ENCODE results near the gene PTPRE.

PTPRE gene

GRCh38 chr10:127907411-127908105 lies 655 bp downstream of the PTPRE start:
- no peak for DNase-seq (ENCODE audit: low read depth in 2 of 2)

- DNase-seq (ENCODE audit: low read depth in 2 of 2), result no peak
Measured at GRCh38 chr10:127908106-127908958, 1.4 kb downstream of the PTPRE start.

- DNase-seq (ENCODE audit: low read depth in 2 of 2), result no peak
Measured at GRCh38 chr10:127908959-127909267, 2.0 kb downstream of the PTPRE start.

- no peak for DNase-seq (ENCODE audit: low read depth in 2 of 2)
Measured at GRCh38 chr10:127909716-127910463, 3.0 kb downstream of the PTPRE start.

DNA sequence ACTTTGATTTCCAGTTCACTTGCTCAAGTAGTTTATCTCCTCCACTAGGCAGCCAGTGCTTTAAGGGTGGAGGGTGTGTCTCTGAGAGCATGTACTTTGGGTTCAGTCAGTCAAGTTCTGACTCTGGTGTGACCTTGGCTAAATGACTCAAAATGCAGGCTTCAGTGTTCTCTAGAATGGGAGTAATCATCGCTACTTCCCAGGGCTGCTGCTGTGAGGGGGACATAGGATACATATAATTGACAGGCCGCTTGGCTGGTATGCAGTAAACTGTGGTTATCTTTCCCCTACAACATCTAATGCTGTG lies 3.5 kb downstream of the PTPRE start:
- DNase-seq (ENCODE audit: low read depth in 2 of 2), result no peak

GRCh38 chr10:127911218-127911866 lies 4.4 kb downstream of the PTPRE start:
- no peak for DNase-seq (ENCODE audit: low read depth in 2 of 2)

DNA sequence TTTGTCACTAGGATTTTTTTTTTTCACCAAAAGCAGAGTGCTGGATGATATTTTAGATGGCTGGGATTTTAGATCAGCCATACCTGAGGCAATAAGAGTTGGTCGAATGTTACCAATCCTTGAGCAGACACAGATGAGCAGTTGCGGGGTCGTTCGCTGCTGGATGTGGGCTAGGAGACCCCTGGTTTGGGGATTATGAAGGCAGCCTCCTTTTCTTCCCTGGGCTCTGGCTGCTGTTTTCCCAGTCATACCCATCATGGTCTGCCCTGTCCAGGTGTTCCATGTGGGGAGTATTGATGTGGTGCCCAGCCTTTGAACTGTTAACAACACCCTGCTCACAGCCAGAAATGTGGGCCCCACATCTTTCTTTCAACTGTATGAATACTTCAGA lies 5.0 kb downstream of the PTPRE start:
- no peak for DNase-seq (ENCODE audit: low read depth in 2 of 2)

DNA sequence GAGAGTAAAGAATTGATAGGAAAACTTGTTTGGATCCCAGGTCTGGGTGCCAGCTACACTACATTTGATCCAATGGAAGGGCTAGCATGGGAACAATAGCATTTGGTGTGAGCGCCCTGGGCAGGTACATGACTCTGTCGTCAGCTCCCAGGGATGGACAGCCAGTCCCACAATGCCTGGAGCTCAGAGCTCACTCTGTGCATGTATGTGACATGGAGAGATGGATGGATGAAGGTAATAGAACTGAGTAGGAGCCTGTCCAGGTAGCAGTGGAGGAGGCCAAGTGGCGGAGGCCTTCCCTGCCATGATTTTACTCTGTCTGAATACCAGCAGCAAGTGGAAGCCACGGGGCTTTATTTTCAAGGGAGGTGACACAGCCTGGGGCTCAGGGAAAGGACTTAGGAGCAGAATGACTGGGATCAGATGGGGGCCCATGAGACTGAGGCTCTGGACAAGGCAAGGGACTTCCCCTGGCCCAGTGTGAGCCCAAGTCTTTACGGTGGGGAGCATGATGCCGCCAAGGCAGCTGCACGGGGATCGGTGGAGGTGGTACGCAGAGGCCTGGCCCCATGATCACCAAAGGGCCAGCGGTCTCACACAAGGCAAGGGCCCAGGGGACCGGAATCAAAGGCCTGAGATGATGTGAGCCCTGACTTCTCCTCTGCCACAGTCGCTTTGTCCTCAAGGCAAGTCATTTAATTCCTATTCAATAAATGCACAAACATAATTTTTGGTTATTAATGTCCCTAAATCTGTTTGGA lies 5.9 kb downstream of the PTPRE start:
- DNase-seq (ENCODE audit: low read depth in 2 of 2), result no peak

DNA sequence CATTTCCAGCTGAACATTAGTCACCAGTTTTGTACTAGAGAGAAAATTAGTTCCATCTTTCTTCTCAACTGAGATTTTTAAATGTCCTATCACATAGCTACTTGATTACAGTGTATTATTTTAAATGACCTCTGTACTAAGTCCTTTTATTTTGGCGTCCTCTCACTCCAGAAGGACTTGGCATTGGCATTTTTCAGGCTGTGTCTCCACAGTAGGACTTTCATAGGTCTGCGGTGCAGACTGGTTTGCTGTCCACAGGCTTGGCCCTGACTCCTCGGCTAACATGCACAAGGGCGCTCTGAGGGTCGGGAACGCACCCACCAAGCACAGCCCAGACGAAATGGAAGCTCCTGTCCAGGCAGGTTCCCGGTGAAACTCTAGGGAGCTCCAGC lies 6.5 kb downstream of the PTPRE start:
- DNase-seq (ENCODE audit: low read depth in 2 of 2), result no peak

DNA sequence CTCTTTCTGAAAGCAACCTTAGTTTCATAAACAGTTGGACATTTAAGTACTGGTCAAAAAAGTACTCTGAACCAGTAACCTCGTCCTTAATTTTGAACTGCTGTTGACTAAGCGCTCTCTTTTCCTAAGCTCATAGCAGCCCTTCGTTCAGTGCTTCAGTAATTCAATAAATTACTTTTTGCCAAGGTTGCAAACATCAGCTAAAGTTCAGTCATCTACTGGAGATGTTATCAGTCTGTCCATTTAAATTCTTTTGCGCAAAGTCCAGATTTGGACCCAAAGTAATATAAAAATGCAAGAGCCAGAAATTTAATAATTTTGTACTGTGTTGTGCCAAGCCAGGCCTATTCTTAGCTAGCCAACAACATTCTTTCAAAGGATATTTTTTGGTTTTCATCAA lies 8.4 kb downstream of the PTPRE start:
- no peak for DNase-seq (ENCODE audit: low read depth in 2 of 2)

DNA sequence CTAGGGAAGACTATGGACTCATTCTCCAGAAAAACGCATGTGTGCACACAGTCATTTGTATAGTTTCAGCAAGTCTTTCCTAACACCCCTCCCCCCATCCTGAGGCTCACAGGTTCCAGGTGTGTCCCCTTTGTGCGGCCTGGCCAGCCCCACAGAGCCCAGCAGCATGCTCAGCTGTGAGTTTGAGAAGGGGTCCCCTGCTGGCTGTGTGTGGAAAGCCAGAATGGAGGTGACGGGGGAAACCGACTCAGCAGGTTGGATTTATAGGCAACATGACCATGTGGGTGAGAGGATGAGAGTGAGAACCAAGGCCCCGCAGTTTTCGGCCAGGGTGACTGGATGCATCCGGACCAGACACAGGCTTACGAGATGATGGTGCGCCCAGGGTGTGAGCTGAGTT lies 9.9 kb downstream of the PTPRE start:
- no peak for DNase-seq (ENCODE audit: low read depth in 2 of 2)

- DNase-seq (ENCODE audit: low read depth in 2 of 2), result no peak
Measured at GRCh38 chr10:127918572-127918971, 11.7 kb downstream of the PTPRE start.

DNA sequence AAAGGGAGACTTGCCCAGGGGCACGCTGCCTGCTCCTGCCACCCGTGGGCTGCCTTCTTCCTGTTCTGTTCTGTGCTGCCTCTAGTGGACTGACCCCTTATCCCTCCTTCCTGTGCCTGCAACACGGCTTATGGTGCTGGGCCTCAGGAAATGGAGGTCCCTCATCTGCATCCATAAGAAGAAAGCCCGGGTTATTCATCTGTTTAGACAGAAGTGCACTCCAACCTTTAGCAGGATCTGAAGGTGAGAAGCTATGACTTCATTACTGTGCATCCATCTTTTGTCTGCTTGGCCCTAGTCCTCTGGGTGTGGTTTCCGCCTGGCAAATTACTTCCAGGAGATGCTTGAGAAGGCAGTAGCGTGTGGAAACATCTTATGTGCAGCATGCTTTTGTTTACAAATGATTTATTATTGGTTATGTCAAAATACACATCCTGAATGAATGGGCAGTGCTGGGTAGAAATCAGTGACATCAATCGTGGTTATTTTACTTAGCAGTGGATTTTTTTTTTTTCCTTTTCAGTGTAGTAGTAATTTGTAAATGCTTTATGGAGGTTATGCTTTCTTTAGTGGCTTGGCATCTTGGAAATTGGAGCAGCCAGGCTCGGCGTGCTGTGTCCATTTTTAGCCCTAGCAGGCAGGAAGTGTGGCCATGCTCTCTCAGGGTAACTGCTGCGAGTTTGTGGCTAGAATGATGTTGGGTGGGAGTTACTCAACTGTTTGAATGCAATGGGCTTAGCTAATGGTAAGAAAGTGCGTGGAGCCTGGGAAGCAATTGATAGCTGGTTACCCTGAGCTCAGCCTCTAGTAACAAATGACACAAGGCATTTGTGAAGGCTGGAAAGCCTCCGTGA lies 12.7 kb downstream of the PTPRE start:
- no peak for DNase-seq (ENCODE audit: low read depth in 2 of 2)

GRCh38 chr10:127920306-127921074 lies 13.6 kb downstream of the PTPRE start:
- DNase-seq (ENCODE audit: low read depth in 2 of 2), result no peak

GRCh38 chr10:127921075-127921752 lies 14.3 kb downstream of the PTPRE start:
- no peak for DNase-seq (ENCODE audit: low read depth in 2 of 2)

- no peak for DNase-seq (ENCODE audit: low read depth in 2 of 2)
Measured at GRCh38 chr10:127921753-127922145, 14.8 kb downstream of the PTPRE start.

DNA sequence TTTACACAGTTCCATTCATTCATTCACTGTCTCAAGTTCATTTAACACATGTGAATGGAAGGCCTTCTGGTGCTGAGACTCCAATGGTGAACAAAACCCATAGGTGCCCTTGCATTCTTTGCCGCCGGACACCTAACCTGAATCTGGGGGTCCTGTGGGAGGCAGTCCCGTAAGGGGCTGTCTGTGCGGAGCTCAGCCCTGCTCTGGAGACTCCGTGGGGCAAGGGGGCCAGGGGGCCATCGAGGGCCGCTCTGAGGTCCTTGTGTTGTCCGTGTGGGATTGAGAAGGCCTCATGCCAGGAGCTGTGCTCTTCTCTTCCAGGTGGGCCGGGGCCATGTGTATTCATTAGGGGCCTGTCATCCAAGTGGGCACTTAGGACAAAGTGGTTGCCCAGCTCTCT lies 15.3 kb downstream of the PTPRE start:
- no peak for DNase-seq (ENCODE audit: low read depth in 2 of 2)

DNA sequence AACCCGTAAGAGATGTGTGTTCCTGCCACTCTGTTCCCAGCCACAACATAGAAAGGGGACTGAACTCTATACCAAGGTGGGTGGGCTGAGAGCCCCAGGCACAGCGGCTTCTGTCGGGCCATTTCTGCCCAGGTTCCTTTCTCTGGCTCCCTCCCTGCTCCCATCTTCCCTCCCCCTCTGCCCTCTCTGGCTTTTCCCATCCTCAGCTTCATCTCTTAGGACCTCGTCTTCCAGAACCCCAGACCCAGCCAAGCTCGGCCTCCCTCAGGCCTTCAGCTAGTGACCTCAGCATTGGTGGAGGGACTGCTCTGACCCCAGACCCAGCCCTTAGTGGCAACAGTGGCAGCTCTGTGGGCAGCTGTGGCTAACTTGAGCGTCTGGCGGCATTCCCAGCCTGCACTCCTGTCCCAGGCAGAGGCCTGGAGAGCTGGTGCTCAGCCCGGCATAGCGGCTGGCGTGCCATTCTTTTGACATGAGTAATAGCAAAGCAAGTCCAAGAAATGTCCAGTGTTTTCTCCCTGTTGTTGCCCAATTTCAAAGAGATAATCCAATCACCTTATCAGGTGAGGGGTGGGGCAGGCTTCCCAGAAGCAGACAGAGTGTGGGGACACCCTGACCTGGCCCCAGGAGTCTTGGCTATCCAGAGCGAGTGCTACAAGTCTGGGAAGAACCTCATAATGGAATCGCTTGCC lies 15.9 kb downstream of the PTPRE start:
- DNase-seq (ENCODE audit: low read depth in 2 of 2), result no peak

DNA sequence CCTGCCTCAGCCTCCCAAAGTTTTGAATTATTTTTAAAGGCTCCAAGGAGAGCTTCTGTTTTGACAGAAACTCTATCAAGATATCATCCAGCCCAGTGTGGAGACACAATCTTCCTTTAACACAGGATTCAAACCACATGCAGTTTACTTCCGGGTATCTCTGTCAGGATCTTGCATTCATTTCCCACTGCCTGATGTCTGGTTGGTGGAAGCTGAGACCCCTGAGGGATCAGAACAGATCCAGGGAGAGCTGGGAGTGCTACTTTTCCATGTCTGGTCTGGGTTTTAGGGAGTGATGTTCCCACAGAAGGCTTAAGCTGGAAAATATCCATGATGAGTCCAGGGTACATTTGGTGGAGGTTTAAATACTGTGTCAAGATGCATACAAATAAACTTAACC lies 16.7 kb downstream of the PTPRE start:
- DNase-seq (ENCODE audit: low read depth in 2 of 2), result no peak

Measured in stimulated activated CD4-positive, alpha-beta T cell treated with anti-CD3 and anti-CD28 coated beads, Interleukin-4, amount 100 ng/mL, for 48 hours (primary cell).